MCF 10A (cell line): Measurements from ENCODE around the gene ARL4C. TPM values are rescaled to one million over a fixed set of nuclear protein-coding genes. Genes with fewer than 3 reads are reported as not detected.

ENCODE experiments used
- BruUV-seq: library from RNA; stranded (reverse); fragments of 400-500 nt; replicated peaks from 2 replicates; lab custom pipeline; 2021; lab: Mats Ljungman, UMichigan
- CTCF ChIA-PET: fragments of 300-600 bp; sonication (Branson Sonifier 250); formaldehyde crosslinking; extraction: SDS; loops from one replicate; lab custom pipeline; 2021; ENCODE audit warnings: antibody characterized with exemption, inconsistent platforms; lab: Yijun Ruan, JAX
- POLR2A ChIA-PET: fragments of 300-600, 350-650 bp; sonication (Branson Sonifier 250); formaldehyde crosslinking; extraction: SDS; loops from one replicate; lab custom pipeline; 2020; ENCODE audit warnings: antibody characterized with exemption, inconsistent platforms; lab: Yijun Ruan, JAX
- DNase-seq: peaks from one replicate; pipeline ENCODE4 v3.0.0-alpha.2; 2018; ENCODE audit not compliant: unreplicated experiment
- H3K27ac Mint-ChIP-seq: one replicate; pipeline ENCODE4 v1.8.0; 2022; ENCODE audit warnings: mild to moderate bottlenecking, low read depth, mixed read lengths; ENCODE audit not compliant: unreplicated experiment
- H3K27me3 Mint-ChIP-seq: one replicate; pipeline ENCODE4 v1.8.0; 2022; ENCODE audit warnings: mixed read lengths; ENCODE audit not compliant: insufficient read depth, unreplicated experiment
- H3K36me3 Mint-ChIP-seq: one replicate; pipeline ENCODE4 v1.8.0; 2022; ENCODE audit warnings: mild to moderate bottlenecking, moderate library complexity, mixed read lengths; ENCODE audit not compliant: insufficient read depth, unreplicated experiment
- H3K4me1 Mint-ChIP-seq: one replicate; pipeline ENCODE4 v1.8.0; 2022; ENCODE audit warnings: mixed read lengths; ENCODE audit not compliant: insufficient read depth, unreplicated experiment
- H3K4me3 Mint-ChIP-seq: one replicate; pipeline ENCODE4 v1.8.0; 2022; ENCODE audit warnings: mild to moderate bottlenecking, moderate library complexity, mixed read lengths; ENCODE audit not compliant: unreplicated experiment
- H3K9me3 Mint-ChIP-seq: one replicate; pipeline ENCODE4 v1.8.0; 2022; ENCODE audit warnings: mixed read lengths; ENCODE audit not compliant: unreplicated experiment
- CTCF ChIP-seq: fragments of 200-600 bp; IDR thresholded peaks from one replicate; pipeline ENCODE4 v1.8.0; 2022; ENCODE audit warnings: antibody characterized with exemption, mild to moderate bottlenecking; ENCODE audit not compliant: unreplicated experiment
- intact Hi-C: fragments of 100-400 bp; cut with micrococcal nuclease; formaldehyde crosslinking; loops from 2 replicates; pipeline ENCODE4 v1.14.1; 2022
- total RNA-seq: library from RNA; stranded (reverse); gene quantifications from 2 replicates; pipeline ENCODE4 v1.2.3, GENCODE V29; 2022

Gene ARL4C
- total RNA-seq, 1 experiment from 2014 or later: 3.5 TPM

GRCh38 chr2:234469251-234469845 lies 27.5 kb downstream of the ARL4C start:
- H3K4me3 Mint-ChIP-seq: no peak overlapping the region
- H3K4me1 Mint-ChIP-seq: no peaks in the 10 kb centered on the region
- BruUV-seq: no TSS peak
- DNase-seq: no peak
- TF ChIP-seq CTCF: no peak
- ChIA-PET CTCF (interaction anchor here (0.5 to 0.6 kb wide), 2 partner anchors 444 to 880 kb away, joined by 3 to 4 read pairs; no protein-coding TSS in a partner anchor), POLR2A (no interaction called here)
- H3K27me3 Mint-ChIP-seq: no peaks in the 10 kb centered on the region
- no peaks in the 10 kb centered on the region for H3K9me3 Mint-ChIP-seq
- no peak overlapping the region for H3K27ac Mint-ChIP-seq
- H3K36me3 Mint-ChIP-seq: no peaks in the 10 kb centered on the region
- intact Hi-C loops: no loop called here

- Mint-ChIP-seq H3K27ac (no peak overlapping the region), H3K4me1 (no peaks in the 10 kb centered on the region), H3K4me3 (no peak overlapping the region), H3K36me3 (no peaks in the 10 kb centered on the region), H3K9me3 (no peaks in the 10 kb centered on the region), H3K27me3 (no peaks in the 10 kb centered on the region)
- no peak for TF ChIP-seq CTCF
- intact Hi-C loops: no loop called here
- ChIA-PET POLR2A (interaction anchor here (0.6 kb wide), 2 partner anchors 163 to 1772 kb away, joined by 3 to 4 read pairs; no protein-coding TSS in a partner anchor), CTCF (interaction anchor here (0.6 kb wide), 2 partner anchors 10 to 17 kb away, joined by 3 read pairs; no protein-coding TSS in a partner anchor)
- no peak for DNase-seq
- BruUV-seq: no TSS peak
Measured at GRCh38 chr2:234468503-234468902, 28.4 kb downstream of the ARL4C start.

GRCh38 chr2:234467289-234467688 lies 29.6 kb downstream of the ARL4C start:
- ChIA-PET CTCF (no interaction called here), POLR2A (interaction anchor here (0.8 kb wide), 1 partner anchor 19 kb away, joined by 3 read pairs; no protein-coding TSS in a partner anchor)
- Mint-ChIP-seq H3K27me3 (no peaks in the 10 kb centered on the region), H3K36me3 (no peaks in the 10 kb centered on the region), H3K4me3 (no peak overlapping the region), H3K27ac (no peak overlapping the region), H3K9me3 (no peaks in the 10 kb centered on the region), H3K4me1 (no peaks in the 10 kb centered on the region)
- no TSS peak for BruUV-seq
- TF ChIP-seq CTCF: no peak
- intact Hi-C loops: no loop called here
- no peak for DNase-seq

GRCh38 chr2:234464291-234464645 lies 32.6 kb downstream of the ARL4C start:
- ChIA-PET CTCF (no interaction called here), POLR2A (interaction anchor here (0.9 kb wide), 1 partner anchor 32 kb away, joined by 3 read pairs; no protein-coding TSS in a partner anchor)
- no TSS peak for BruUV-seq
- H3K4me3 Mint-ChIP-seq: no peak overlapping the region
- TF ChIP-seq CTCF: no peak
- H3K27ac Mint-ChIP-seq: no peak overlapping the region
- H3K36me3 Mint-ChIP-seq: no peaks in the 10 kb centered on the region
- H3K4me1 Mint-ChIP-seq: no peaks in the 10 kb centered on the region
- intact Hi-C loops: no loop called here
- DNase-seq: no peak
- H3K27me3 Mint-ChIP-seq: no peaks in the 10 kb centered on the region
- no peaks in the 10 kb centered on the region for H3K9me3 Mint-ChIP-seq
